Adrenal gland (tissue), 12 donors: ENCODE results near the gene DOCK10. TPM values are rescaled to one million over a fixed set of nuclear protein-coding genes. Genes with fewer than 3 reads are reported as not detected.

Source experiments
- DNase-seq, 7 donors: peaks; one replicate each; pipeline ENCODE4 v3.0.0-alpha.2; 2019 to 2020
- H3K27ac ChIP-seq, 5 donors: fragments of 200-600 bp; sonication (generic) in 4 of 5; 1 replicate in 3 of 5; 2 replicates in 2 of 5; pipeline versions ENCODE4 v1.5.1 to v1.8.0; 2016 to 2020; ENCODE audit warnings: mild to moderate bottlenecking in 1 of 5
- H3K27me3 ChIP-seq: fragments of 200-600 bp; 2 replicates; pipeline ENCODE4 v1.8.0; 2021
- H3K36me3 ChIP-seq, 2 donors: fragments of 200-600 bp; replicated peaks in 1 of 2; 1 replicate in 1 of 2; 2 replicates in 1 of 2; pipeline versions ENCODE4 v1.5.1 to v1.8.0; 2018 to 2022
- H3K4me1 ChIP-seq, 2 donors: fragments of 200-600 bp; replicated peaks in 1 of 2; 1 replicate in 1 of 2; 2 replicates in 1 of 2; pipeline versions ENCODE4 v1.5.1 to v1.8.0; 2018 to 2021
- H3K4me3 ChIP-seq, 4 donors: fragments of 200-600 bp; sonication (generic) in 3 of 4; one replicate each; pipeline ENCODE4 v1.5.1; 2016 to 2018
- H3K9me3 ChIP-seq, 3 donors: fragments of 200-600 bp; sonication (generic) in 1 of 3; replicated peaks in 1 of 3; 1 replicate in 2 of 3; 2 replicates in 1 of 3; pipeline versions ENCODE4 v1.5.1 to v1.8.0; 2016 to 2021
- CTCF ChIP-seq, 6 experiments: fragments of 450-650 bp in 4 of 6; fragments of 200-600 bp in 2 of 6; sonication (generic) in 1 of 6; IDR thresholded peaks; 1 replicate in 5 of 6; 2 replicates in 1 of 6; pipeline versions ENCODE4 v1.5.1 to v1.8.0; 2016 to 2021; ENCODE audit warnings: antibody characterized with exemption in 6 of 6, mild to moderate bottlenecking in 2 of 6, moderate library complexity in 1 of 6
- POLR2A ChIP-seq, 2 donors: fragments of 450-650 bp; IDR thresholded peaks; one replicate each; pipeline ENCODE4 v1.6.1; 2017; ENCODE audit warnings: antibody characterized with exemption in 2 of 2, mild to moderate bottlenecking in 2 of 2, moderate library complexity in 1 of 2
- WGBS, 4 donors: extraction: QIAGEN DNeasy Blood & Tissue Kit in 2 of 4; methylation state at CpG; one replicate each; pipeline versions ENCODE4 v1.1.5 to v1.1.7; 2013 to 2017; 5-methylcytosine and 5-hydroxymethylcytosine counted together
- intact Hi-C, 2 donors: fragments of 100-400 bp; cut with DNase I; formaldehyde crosslinking; loops; one replicate each; pipeline versions ENCODE4 v1.14.1 to v1.15.0; 2022 to 2023
- polyA plus RNA-seq, 3 donors: library from polyadenylated mRNA; stranded (reverse); fragments of 200-250 nt in 2 of 3; fragments of 350-450 nt in 1 of 3; fragmentation: Illumina TruSeq in 1 of 3; extraction: RNeasy Lipid Tissue Mini Kit (QIAGEN cat#74804) in 1 of 3; gene quantifications; one replicate each; pipeline ENCODE4 v1.2.3, GENCODE V29; 2013 to 2014
- total RNA-seq, 9 donors: library from RNA; depleted of rRNA in 4 of 9; stranded (reverse); fragments of >200 nt in 4 of 9; fragments of 120-200 nt in 1 of 9; fragmentation: NEBNext Ultra II Directional in 1 of 9; extraction: Animal tissue kit (Norgen Biotek cat#: 25700) in 1 of 9; gene quantifications; one replicate each; pipeline versions ENCODE4 v1.1.0 to v1.2.4, GENCODE V29; 2013 to 2023
- donor health status: healthy with polysubstance abuse.
- donor health status: Bipolar disorder and iron deficiency.
- donor health status: DM: yes; HTN: yes; CAD: no.
- donor health status: DM: no; HTN: no; CAD: no.
- donor health status: DM: no; HTN: no; CAD: no.
- donor health status: DM: yes; HTN: yes; CAD: no.

DOCK10 gene
- total and polyA plus RNA-seq, 12 donors: 6.2 to 40.8 (median 20.0) TPM

- H3K4me3 ChIP-seq: no peak overlapping the region
- H3K9me3 ChIP-seq: no peaks in the 10 kb centered on the region
- no peak overlapping the region for H3K27ac ChIP-seq
- no peaks in the 10 kb centered on the region for H3K27me3 ChIP-seq
- intact Hi-C loops: no loop called here
- WGBS, 4 donors: 78 to 90% (median 87%) methylated on average over 4 of the region's 4 CpGs
- TF ChIP-seq POLR2A (IDR thresholded peaks at IDR 0.05) (no peak), CTCF (IDR thresholded peaks at IDR 0.05) (no peak)
- H3K4me1 ChIP-seq: no peaks in the 10 kb centered on the region
- H3K36me3 ChIP-seq: no peaks in the 10 kb centered on the region
- no peak for DNase-seq
These were observed 294.5 kb downstream of the DOCK10 start for GRCh38 chr2:224747765-224748164.

- TF ChIP-seq POLR2A (IDR thresholded peaks at IDR 0.05) (no peak), CTCF (IDR thresholded peaks at IDR 0.05) (no peak)
- 84 to 88% (median 87%) methylated on average over 1 of the region's 1 CpG for WGBS, 4 donors
- H3K4me1 ChIP-seq: no peaks in the 10 kb centered on the region
- H3K27me3 ChIP-seq: no peaks in the 10 kb centered on the region
- DNase-seq: no peak
- no peaks in the 10 kb centered on the region for H3K36me3 ChIP-seq
- no peak overlapping the region for H3K4me3 ChIP-seq
- no peaks in the 10 kb centered on the region for H3K9me3 ChIP-seq
- intact Hi-C loops: no loop called here
- H3K27ac ChIP-seq: no peak overlapping the region
These were observed 306.0 kb downstream of the DOCK10 start for GRCh38 chr2:224736227-224736626.

- WGBS, 4 donors: 65 to 76% (median 75%) methylated on average over 1 of the region's 1 CpG
- DNase-seq: no peak
- Histone ChIP-seq H3K9me3 (no peaks in the 10 kb centered on the region), H3K27me3 (no peaks in the 10 kb centered on the region), H3K4me3 (no peak overlapping the region), H3K4me1 (no peaks in the 10 kb centered on the region), H3K36me3 (no peaks in the 10 kb centered on the region), H3K27ac (no peak overlapping the region)
- intact Hi-C loops: no loop called here
- TF ChIP-seq POLR2A (IDR thresholded peaks at IDR 0.05): no peak
- TF ChIP-seq CTCF (IDR thresholded peaks at IDR 0.05): no peak
These were observed 307.3 kb downstream of the DOCK10 start for GRCh38 chr2:224734949-224735348.

- Histone ChIP-seq H3K9me3 (no peaks in the 10 kb centered on the region), H3K4me1 (no peaks in the 10 kb centered on the region), H3K27ac (no peak overlapping the region), H3K36me3 (no peaks in the 10 kb centered on the region), H3K27me3 (no peaks in the 10 kb centered on the region), H3K4me3 (no peak overlapping the region)
- TF ChIP-seq POLR2A (IDR thresholded peaks at IDR 0.05): no peak
- no peak for TF ChIP-seq CTCF (IDR thresholded peaks at IDR 0.05)
- 57 to 73% (median 60%) methylated on average over 1 of the region's 1 CpG for whole genome bisulfite sequencing, 4 donors
- intact Hi-C loops: no loop called here
- no peak for DNase-seq
These were observed 310.6 kb downstream of the DOCK10 start for GRCh38 chr2:224731665-224732064.
